ENCODE results near the gene HS3ST6.
A peak's percentile ranks its signal among the peaks of the same experiment; 100 is the strongest.
"Not testable (repeated sequence)": the region's sequence is repeated elsewhere in the genome, so short reads cannot be mapped to it uniquely, and the experiment has no call there.

The HS3ST6 gene

DNA sequence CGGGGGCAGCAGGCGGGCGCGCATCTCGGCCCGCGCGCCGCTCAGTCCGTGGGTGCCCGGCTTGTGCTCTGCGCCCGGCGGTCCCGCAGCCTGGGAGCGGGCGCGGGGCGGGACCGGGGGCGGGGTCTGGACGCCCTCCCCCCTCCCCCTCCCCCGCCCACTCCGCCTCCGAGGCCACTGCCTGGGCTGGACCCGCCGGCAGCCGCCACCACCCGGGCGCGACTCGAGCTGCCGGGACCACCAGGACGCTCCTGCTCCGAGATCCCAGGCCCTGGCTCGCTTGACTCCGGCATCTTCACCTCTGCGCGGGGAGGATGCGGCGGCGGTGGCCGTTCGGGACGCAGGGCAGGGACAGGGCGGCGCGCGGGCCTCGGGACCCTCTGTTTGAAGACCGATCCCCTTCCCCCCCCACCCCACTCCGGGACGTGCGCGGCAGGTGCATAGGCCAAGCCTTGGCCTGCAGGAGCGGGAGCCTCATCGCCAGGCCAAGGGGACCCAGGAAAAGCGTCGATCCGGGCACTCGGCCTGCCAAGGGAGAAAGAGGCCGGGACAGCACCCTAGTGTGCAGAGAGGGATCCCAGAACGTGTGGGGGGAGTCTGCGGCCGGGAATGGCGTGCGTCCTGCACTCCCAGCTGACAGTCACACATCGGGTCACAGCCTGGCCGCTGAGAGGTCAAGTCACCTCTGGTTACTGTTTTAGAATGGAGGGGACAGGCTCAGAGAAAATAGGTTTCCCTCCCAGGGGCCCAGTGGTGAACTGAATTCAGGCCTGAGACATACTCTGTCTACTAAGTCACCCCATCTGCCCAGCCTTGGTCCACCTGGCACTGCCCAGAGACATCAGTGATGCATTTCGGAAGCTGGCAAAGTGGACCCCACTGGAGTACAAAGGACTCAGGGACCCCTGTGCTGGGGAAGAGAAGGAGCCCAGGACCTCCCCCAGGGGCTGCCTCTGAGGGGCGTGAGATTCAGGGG lies at the start of gene HS3ST6:
Gene HS3ST6, minus strand, starts transcription at position 65 of the 976 bp plus-strand sequence. CDS start 92 bp downstream, outside the sequence.
- DNase-seq = no peak

- DNase-seq = no peak
These were observed 48.2 kb upstream of the HS3ST6 start, which contains the start of gene RNF151 for GRCh38 chr16:1966460-1966859. TSS of gene RNF151 (plus strand) at chr16:1966856. CDS start at chr16:1966882, 26 bp downstream.

- no peak for DNase-seq
These were observed 47.3 kb upstream of the HS3ST6 start for GRCh38 chr16:1965396-1966001.

DNA sequence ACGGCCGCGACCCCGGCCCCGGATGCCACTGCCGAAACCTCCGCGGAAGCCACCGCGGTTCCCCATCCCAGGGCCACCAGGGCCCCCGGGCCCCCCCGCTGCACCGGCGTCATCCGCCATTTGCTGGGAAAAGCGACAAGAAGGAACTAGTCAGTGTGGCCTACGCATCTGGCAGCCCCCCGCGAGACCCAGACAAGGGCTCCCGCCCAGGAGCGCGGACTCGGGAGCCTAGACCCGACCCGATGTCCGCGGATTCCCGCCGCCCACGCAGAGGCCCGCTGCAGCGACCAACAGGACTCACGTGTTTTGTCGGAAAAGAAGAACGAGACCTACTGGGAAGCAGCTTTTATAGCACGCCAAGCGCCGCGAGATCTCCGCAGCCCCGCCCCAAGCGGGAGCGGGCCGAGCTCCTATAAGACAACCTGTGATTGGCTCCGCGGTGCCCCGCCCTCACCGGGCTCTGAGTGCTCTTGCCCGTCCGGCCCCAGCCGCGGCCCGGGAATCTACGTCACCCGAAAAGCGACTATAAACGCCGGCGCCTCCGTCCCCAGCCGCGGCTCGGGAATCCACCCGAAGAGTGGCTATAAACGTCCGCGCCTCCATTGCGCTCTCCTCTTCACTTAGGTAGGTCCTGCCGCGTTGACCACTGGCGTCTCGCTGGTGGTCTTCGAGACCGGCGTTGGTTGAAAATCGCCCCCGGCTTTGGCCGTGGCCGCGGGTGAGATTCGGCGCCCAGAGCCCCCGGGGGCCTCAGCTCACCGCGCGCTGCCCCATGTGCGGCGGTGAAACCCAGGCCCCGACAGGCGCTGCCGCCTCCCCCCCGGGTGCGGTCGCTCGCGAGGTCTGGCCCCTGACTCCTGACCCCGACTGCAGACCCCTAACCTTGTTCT lies 46.5 kb upstream of the HS3ST6 start, which contains the start of gene RPS2:
Gene RPS2, minus strand, starts transcription at position 321 of the 890 bp plus-strand sequence. Its CDS starts 201 bp downstream, at position 120.
- peak; percentile 93 to 99 for DNase-seq

GRCh38 chr16:1963806-1964505 lies 45.7 kb upstream of the HS3ST6 start:
- DNase-seq = no peak

DNA sequence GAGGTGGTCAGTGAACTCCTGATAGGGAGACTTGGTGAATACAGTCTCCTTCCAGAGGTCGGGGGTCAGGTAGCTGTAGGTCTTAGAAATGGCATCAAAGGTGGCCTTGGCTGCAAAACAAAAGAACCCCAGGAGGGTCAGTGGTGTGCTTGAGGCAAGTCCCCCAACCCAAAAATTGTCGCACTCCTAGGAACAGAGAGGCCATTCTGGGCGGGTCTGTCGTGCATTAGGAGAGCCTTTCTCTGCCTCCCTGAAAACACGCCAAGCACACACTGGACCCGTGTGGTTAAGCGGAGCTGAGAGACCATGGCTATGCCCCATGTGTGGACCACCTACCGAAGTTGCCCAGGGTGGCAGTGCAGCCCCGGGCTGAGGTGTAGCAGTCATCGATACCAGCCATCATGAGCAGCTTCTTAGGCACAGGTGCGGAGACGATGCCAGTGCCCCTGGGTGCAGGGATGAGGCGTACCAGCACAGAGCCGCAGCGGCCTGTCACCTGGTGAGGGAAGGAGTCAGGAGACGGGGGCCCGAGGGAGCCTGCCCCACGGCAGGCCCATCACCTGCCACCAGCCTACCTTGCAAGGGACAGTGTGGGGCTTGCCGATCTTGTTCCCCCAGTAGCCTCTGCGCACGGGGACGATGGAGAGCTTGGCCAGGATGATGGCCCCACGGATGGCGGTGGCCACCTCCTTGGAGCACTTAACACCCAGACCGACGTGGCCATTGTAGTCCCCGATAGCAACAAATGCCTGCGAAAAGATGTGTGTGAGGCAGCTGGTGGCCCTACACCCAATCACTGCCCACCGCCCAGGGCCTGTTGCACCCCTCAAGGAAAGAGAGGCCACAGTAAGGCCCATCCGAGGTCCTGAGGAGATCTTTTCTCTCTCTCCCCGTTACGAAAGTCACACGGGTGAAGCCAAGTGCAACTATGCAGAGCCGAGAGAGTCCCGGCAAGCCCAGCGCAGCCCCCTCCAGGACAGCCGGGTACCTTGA lies 44.2 kb upstream of the HS3ST6 start:
- not testable (repeated sequence) for DNase-seq

DNA sequence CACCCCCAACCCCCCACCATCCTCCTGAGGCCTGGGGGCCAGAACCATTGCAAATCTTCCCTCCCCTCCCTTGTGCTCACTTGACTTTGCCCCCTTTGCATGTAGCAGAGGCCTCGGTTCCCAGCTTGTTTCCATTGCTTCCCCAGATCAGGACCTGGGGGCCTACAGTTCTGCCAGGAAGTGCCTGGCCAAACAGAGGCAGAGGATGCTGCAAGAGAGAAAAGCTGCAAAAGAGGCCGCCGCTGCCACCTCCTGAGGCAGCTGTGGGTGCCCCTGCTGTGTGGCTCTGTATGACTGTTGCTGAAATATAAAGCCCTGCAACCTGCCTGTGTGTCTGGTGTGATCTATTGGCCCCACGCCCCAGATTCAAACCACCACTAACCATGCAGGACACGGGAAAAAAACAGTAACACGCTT lies 43.4 kb upstream of the HS3ST6 start:
- DNase-seq = no peak

- peak; percentile 60 to 73 for DNase-seq
These were observed 42.7 kb upstream of the HS3ST6 start for GRCh38 chr16:1960665-1961630.

- peak; percentile 44 to 91 for DNase-seq
These were observed 41.2 kb upstream of the HS3ST6 start, which contains the start of gene NDUFB10 for GRCh38 chr16:1959269-1960039. TSS of gene NDUFB10 (plus strand) at chr16:1959538. CDS start at chr16:1959625, 87 bp downstream.

DNA sequence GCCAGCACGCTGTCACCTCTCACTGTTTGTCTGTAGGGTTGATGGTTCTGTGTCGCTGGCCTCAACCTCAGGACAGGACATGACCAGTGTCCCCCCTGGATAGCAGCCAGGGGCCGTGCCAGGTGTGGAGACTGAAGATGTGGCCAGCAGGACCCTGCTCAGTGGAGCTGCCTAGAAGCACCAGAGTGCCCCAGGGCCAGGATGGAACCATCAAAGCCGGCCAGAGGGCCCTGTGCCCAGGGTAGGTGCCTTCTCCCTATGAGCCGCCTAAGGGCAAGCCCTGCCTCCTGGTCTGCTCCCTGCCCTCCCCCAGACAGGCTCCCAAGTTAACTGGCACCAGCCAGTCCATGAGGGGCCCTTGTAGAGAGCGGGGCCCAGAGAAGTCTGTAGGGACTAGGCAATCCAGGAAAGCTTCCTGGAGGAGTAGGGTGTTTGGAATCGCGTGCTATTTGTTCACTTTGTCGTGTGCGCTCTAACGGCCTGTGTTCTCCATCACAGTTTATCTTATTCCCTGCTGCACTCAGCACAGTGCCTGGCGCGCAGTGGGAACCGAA lies 40.6 kb upstream of the HS3ST6 start:
- DNase-seq = no peak

DNA sequence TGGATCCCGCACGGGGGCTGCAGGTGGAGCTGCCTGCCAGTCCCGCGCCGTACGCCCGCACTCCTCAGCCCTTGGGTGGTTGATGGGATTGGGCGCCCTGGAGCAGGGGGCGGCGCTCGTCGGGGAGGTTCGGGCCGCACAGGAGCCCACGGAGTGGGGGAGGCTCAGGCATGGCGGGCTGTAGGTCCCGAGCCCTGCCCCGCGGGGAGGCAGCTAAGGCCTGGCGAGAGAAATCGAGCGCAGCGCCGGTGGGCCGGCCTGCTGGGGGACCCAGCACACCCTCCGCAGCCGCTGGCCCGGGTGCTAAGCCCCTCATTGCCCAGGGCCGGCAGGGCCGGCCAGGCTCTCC lies 39.9 kb upstream of the HS3ST6 start:
- DNase-seq = not testable (repeated sequence)

DNA sequence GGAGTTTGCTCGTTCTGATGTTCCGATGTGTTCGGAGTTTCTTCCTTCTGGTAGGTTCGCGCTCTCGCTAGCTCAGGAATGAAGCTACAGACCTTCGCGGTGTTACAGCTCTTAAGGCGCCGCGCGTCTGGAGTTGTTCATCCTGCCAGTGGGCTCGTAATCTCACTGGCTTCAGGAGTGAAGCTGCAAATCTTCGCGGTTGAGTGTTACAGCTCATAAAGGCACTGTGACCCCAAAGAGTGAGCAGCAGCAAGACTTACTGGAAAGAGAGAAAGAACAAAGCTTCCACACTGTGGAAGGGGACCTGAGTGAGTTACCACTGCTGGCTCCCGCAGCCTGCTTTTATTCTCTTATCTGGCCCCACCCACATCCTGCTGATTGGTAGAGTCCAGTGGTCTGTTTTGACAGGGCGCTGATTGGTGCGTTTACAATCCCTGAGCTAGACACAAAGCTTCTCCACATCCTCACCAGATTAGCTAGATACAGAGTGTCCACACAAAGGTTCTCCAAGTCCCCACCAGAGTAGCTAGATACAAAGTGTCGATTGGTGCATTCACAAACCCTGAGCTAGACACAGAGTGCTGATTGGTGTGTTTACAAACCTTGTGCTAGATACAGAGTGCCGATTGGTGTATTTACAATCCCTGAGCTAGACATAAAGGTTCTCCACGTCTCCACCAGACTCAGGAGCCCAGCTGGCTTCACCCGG lies 39.4 kb upstream of the HS3ST6 start:
- DNase-seq = not testable (repeated sequence)

- DNase-seq = no peak
These were observed 35.5 kb upstream of the HS3ST6 start for GRCh38 chr16:1953734-1954133.

DNA sequence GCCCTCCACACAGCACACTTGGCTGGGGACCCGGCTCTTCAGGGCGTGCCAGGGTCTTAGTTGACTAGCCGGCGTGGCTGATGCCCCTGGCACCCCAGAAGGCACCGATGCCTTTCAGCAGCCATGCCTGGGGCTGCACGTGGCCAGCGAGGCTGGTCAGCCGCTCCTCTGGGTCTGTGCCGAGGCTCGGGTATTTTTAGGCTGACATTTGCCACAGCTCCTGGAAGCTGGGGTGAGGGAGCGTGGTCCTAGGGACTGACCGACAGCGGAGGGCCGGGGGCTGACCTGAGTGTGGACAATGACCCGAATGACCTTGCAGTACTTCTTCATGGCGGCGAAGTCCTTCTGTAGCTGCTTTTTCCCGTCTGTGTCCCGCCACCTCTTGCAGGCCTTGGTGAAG lies 32.3 kb upstream of the HS3ST6 start:
- no peak for DNase-seq

- no peak for DNase-seq
These were observed 31.8 kb upstream of the HS3ST6 start for GRCh38 chr16:1950047-1950446.

DNA sequence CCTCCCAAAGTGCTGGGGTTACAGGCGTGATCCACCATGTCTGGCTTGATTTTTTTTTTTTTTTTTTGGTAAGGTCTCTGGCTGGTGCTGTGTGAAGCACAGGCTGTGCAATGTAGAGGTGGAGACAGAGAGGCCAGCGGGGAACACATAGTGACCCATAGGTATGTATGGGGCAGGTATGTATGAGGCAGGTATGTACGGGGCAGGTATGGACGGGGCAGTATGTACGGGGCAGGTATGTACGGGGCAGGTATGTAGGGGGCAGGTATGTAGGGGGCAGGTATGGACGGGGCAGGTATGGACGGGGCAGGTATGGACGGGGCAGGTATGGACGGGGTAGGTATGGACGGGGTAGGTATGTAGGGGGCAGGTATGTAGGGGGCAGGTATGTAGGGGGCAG lies 31.3 kb upstream of the HS3ST6 start:
- no peak for DNase-seq

GRCh38 chr16:1947369-1947670 lies 29.1 kb upstream of the HS3ST6 start:
- no peak for DNase-seq
